Dedifferentiated amniotic fluid mesenchymal stem cell (primary cell): ENCODE measurements around the gene PCP2.

ENCODE experiments used
- DNase-seq: peaks from one replicate; pipeline ENCODE4 v3.0.0-alpha.2; 2016; ENCODE audit errors: extremely low spot score

PCP2 gene

DNA sequence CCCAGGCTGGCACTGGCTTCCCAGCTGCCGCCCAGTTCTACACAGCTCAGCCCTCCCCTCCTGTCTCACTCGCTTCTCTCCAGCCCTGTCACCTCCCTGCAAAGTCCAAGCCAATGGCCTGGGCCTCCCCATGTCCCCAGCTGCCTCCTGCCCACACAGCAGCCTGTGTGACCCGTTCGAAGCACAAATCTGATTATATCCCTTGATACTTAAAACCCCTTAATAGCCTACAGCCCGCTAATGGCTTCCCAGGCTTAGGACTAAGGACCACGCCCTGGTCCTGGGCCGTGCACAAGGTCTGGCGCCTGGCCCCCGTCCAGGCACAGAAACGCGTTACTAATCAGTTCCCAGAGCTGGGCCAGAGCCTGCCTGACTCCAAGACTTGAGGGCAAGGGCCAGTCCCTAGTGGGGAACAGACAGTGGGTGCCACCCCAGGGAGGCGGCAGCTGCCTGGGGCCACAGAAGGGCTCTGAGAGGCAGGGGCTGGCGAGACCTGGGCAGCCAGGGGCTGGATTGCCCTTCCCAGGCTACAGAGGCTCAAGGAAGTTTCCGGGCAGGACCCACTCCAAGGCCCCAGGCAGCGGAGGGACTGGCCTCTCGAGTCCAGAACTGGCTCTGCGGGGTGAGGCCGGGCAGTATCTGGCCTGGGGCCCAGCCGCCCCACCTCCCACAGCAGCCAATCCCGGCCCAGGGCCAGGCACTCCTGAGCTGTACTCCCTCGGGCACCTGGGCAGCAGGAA lies 14.6 kb downstream of the PCP2 start:
- DNase-seq = no peak

DNA sequence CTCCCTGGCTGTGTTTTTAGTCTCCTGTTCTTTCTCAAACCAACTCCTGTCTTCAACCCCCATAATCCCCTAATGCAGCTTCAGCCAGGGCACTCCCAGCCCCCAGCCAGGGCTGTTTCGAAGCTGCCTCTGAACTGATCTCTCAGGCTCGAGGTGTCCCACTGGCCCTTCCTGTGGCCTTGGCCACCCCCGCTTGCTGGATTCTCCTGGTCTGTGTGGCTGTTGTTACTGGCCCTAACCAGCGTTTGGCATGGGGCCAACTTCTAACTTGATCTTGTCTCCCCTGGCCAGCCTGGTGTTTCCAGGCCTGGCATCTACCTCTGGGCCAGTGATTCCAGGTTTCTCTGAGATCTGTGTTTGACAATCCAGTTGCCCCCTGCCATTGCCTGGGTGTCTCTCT lies 15.2 kb downstream of the PCP2 start:
- DNase-seq = no peak

DNA sequence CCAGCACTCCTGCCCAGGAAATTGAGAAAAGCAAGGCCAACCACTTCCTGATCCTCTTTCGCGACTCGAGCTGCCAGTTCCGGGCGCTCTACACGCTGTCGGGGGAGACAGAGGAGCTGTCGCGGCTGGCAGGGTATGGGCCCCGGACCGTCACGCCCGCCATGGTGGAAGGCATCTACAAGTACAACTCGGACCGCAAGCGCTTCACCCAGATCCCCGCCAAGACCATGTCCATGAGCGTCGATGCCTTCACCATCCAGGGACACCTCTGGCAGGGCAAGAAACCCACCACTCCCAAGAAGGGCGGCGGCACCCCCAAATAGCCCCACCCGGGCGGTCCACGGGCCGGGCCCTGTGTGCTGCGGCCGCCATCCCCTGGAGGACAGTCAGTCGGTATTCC lies 15.8 kb downstream of the PCP2 start:
- DNase-seq = no peak

DNA sequence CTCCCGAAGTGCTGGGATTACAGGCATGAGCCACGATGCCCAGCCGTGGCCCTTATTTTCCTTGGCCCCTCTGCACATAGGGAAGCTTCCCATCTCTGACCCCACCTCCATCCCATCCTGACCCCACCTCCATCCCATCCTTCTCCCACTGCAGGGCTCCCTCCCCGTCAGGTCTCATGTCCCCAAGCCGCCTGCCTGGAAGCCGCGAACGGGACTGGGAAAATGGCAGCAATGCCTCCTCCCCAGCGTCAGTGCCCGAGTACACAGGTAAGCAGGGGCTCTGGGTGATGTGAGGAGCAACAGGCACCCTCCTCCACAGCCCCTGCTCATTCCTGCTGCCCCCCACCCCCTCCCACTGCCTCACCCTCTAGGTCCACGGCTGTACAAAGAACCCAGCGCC lies 16.3 kb downstream of the PCP2 start:
- DNase-seq = no peak

DNA sequence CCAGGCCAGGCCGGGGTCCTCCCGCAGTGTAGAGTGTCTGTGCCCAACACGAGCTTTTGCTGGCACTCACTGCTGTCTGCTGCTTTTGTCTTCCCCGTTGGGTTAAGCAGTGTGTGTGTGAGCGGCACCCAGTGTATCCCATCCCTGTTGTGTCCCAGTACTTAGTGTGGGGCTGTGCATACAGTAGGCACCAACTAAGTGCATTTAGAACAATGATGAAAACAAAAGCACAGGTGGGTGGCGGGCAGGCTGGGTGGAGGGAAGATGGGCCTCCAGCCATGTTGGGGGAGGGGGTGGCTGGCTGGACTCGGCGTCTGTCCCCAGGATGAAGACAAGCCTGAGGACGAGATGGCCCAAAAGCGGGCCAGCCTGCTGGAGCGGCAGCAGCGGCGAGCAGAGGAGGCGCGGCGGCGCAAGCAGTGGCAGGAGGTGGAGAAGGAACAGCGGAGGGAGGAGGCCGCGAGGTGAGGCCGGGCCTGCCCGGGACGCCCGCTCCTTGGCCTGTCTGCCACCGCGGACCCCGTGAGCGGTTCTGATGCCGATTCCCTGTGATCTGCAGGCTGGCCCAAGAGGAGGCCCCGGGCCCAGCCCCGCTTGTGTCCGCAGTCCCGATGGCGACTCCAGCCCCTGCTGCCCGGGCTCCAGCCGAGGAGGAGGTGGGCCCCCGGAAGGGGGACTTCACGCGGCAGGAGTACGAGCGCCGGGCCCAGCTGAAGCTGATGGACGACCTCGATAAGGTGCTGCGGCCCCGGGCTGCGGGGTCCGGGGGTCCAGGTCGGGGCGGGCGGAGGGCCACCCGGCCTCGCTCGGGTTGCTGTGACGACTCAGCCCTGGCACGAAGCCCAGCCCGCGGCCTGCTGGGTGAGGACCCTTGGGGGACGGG lies 18.4 kb downstream of the PCP2 start:
- no peak for DNase-seq

DNA sequence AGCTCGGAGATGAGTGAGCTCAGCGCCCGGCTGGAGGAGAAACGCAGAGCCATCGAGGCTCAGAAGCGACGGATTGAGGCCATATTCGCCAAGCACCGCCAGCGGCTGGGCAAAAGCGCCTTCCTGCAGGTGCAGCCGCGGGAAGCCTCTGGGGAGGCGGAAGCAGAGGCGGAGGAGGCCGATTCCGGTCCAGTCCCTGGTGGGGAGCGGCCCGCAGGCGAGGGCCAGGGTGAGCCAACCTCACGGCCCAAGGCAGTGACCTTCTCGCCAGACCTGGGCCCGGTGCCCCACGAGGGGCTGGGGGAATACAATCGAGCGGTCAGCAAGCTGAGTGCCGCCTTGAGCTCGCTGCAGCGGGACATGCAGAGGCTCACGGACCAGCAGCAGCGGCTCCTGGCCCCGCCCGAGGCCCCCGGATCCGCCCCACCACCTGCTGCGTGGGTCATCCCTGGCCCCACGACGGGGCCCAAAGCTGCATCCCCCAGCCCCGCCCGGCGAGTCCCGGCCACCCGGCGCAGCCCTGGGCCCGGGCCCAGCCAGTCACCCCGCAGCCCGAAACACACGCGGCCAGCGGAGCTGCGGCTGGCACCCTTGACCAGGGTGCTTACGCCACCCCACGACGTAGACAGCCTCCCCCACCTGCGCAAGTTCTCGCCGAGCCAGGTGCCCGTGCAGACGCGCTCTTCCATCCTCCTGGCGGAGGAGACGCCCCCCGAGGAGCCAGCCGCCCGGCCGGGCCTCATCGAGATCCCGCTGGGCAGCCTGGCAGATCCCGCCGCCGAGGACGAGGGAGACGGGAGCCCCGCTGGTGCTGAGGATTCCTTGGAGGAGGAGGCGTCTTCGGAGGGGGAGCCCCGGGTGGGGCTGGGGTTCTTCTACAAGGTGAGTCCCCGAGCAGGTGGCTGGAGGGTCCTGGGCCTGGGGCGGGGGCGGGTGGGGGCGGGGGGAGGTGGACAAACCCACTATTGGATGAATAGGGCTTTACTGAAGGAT lies 20.9 kb downstream of the PCP2 start:
- DNase-seq = no peak

DNA sequence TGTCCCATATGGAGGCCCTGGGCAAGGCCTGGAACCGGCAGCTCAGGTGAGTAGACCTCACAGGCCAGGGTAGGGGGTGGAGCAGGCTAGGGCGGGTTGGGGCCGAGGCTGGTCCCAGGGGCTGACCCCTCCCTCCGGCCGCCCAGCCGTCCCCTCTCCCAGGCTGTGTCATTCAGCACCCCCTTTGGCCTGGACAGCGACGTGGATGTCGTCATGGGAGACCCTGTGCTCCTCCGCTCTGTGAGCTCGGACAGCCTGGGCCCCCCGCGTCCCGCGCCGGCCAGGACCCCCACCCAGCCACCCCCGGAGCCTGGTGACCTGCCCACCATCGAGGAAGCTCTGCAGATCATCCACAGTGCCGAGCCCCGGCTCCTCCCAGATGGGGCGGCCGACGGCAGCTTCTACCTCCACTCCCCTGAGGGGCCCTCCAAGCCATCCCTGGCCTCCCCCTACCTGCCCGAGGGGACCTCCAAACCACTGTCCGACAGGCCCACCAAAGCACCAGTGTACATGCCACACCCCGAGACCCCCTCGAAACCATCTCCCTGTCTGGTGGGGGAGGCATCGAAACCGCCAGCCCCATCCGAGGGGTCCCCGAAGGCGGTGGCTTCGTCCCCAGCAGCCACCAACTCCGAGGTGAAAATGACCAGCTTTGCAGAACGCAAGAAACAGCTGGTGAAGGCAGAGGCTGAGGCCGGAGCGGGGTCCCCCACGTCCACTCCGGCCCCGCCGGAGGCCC lies 21.8 kb downstream of the PCP2 start:
- DNase-seq = no peak

DNA sequence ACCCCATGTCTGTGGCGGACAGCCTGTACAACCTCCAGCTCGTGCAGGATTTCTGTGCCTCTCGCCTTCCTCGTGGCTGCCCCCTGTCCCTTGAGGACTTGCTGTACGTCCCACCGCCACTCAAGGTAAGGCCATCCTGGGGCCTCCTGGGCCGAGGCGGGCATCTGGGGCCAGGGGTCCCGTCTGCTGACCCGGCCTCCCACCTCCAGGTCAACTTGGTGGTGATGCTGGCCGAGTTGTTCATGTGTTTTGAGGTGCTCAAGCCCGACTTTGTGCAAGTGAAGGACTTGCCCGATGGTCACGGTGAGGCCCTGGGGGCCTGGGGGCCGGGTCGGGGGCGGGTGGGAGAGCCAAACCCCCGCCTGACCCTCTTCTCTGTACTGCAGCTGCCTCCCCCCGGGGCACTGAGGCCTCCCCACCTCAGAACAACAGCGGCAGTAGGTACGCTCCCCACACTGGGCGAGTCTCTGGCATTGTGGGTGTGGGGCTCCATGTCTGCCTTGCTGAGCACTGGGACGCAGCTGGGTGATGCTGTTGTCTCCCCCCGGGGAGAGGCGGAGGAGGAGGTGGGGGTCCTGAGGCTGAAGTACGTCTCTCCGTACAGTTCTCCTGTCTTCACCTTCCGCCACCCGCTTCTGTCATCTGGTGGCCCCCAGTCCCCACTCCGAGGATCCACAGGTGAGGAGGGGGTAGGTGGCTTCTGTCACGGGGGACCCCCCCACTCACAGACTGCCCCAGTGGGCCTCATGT lies 22.9 kb downstream of the PCP2 start:
- no peak for DNase-seq

DNA sequence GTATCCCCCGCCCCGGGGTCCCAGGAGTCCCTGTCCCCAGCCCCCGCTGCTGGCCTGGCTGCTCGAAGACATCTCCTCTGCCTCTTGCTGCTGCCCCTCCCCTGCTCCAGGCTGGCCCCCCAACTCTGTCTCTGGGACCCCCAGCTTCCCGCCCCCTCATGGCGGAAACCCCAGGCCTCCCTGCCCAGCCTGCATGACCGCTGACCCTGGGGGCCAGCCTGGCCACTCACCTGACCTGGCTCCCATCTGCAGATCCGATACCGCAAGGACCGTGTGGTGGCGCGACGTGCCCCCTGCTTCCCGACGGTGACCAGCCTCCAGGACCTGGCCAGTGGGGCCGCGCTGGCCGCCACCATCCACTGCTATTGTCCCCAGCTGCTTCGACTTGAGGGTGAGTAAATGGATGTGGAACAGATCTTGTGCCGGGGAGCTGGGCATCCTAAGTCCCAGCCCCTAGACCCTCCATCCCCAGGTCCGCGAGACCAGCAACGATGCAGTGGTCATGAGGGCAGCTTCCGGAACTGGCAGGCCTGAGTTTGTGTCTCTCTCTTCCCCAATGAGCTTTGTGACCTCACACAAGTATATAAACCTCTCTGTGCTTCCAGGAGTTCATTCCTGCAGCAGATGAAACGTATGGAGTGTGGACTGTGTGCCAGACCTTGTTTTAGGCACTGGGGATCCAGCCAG lies 25.5 kb downstream of the PCP2 start:
- no peak for DNase-seq

DNA sequence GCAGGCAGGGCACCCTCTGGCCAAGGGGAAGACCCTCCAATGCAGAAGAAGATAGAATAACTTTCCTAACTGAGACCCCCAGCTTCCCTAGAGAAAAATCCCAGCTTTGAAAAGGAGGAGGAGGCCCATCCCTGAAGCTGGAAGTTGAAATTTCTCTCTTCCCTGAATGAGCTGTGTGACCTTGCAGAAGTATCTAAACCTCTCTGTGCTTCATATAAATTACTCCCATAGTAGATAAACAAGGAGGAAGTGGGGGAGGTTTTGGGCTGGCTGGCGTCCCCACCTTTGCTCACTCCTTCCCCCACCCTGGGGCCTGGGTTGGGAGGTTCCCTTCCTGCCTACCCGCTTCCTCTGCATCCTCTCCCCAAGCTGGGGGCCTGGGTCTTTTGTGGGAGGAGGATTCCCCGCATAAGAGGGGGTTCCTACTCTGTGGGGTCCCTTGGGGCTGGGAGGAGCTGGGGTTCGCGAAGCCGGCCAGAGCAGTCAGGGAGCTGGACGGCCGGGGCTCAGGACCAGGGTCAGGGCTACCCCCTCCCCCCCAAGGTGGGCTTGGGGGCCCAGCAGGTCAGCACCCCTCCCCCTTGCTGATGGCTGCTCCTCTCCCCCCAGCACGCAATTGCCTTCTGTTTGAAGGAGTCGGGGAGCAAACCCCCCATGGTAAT lies 26.2 kb downstream of the PCP2 start:
- no peak for DNase-seq

DNA sequence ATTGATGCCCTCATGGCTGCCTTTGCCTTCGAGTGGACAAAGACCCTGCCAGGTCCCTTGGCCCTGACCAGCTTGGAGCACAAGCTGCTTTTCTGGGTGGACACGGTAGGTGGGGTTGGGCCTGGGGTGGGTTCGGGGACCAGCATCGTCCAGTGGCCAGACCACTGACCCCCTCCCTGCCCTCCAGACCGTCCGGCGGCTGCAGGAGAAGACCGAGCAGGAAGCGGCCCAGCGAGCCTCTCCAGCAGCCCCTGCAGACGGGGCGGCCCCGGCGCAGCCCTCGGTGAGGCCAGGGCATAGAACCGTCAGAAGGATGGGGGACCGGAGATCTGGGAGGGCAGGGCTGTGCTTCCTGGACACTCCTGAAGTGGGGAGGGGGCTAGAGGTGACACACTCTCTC lies 27.2 kb downstream of the PCP2 start:
- DNase-seq = no peak

DNA sequence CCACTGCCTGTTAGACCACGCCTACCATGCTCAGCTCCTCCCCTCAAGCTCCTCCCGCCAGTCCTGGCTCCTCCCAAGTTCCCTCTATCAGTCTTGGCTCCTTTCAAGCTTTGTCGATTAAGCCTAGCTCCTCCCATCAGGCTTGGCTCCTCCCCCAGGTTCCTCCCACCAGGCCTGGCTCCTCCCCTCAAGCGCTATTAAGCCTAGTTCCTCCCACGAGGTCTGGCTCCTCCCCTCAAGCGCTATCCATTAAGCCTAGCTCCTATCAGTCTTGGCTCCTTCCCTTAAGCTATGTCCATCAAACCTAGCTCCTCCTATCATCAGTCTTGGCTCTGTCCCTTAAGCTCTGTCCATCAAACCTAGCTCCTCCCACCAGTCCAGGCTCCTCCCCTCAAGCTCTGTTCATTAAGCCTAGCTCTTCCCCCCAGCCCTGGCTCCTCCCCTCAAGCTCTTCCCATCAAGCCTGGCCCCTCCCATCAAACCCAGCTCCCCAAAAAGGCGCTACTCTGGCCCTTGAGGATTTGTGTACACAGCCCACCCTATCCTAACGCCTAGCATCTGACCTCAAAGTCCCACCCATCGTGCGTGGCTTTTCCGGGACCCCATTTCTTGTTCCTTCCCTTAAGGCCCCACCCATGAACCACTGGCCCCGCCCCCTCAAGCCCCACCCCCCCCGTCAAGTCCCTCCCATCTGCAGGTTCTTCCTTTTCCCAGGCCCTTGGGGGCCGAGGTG lies 27.9 kb downstream of the PCP2 start:
- no peak for DNase-seq

DNA sequence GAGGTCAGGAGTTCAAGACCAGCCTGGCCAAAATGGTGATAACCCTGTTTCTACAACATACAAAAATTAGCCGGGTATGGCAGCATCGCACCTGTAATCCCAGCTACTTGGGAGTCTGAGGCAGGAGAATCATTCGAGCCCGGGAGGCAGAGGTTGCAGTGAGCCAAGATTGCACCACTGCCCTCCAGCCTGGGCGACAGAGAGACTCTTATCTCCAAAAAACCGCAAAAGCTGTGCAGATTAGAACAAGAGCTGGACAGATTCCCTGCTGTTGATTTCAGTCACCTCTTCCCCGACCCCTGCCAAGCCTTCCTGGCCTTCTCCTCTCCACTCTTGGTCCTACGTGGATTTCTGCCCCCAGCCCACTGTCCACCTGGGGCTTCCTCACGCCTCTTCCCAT lies 29.6 kb downstream of the PCP2 start:
- no peak for DNase-seq

DNA sequence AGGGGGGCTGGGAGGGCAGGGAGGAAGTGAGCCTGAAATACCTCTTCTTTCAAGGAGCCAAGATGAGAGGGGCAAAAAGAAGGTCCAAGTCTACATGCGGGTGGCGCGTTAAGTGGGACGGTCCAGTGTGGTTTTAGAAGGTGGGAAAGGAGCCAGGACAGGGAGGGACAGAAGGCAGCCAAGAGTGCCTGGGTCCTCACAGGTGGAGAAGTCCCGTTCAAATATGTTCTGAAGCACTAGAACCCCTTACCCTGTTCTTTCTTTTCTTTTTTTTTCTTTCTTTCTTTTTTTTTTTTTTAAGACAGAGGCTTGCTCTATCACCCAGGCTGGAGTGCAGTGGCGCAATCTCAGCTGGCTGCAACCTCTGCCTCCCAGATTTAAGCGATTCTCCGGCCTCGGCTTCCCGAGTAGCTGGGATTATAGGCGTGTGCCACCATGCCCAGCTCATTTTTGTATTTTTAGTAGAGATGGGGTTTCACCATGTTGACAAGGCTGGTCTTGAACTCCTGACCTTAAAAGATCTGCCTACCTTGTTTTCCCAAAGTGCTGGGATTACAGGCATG lies 30.5 kb downstream of the PCP2 start:
- DNase-seq = no peak

DNA sequence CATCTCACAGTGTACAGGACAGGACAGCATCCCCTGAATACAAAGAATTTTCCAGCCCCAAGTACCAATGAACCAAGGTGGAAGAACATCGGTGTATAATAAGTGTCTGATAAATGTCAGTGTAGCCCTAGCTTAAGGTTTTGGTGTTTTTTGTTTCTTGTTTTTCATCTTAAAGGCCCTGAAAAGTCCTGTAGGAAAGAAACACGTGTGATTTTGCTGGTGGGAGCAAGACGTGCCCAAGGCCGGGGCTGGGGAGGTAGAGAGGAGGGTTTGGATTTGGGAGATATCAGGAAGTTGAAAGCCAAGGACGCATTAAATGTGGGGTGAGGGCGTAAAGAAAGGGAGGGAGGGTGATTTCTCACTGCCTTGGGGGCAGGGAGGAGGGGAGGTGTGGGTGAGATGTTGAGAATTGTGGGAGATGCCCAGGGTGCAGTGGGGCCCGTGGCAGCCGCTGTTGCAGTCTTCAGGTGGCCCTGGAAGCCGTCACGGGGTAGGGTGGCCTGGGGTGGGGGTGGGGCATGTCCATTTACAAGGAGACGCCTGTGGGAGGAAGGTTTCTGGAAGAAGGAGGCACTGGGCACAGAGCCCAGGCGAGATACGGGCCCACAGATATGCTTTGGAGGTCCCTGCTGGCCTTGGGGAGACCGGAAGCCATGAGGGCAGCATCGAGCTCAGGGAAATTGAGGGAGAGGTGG lies 31.1 kb downstream of the PCP2 start:
- no peak for DNase-seq

DNA sequence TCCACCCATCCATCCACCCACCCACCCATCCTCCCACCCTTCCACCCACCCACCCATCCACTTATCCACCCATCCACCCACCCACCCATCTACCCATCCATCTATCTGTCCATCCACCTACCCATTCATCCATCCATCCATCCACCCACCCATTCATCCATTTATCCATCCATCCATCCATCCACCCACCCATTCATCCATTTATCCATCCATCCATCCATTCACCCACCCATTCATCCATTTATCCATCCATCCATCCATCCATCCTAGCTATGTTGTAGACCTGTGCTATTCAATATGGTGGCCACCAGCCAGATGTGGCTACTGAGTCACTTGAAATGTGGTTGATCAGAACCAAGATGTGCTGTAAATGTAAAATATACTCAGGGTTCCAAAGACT lies 32.8 kb downstream of the PCP2 start:
- DNase-seq = no peak

DNA sequence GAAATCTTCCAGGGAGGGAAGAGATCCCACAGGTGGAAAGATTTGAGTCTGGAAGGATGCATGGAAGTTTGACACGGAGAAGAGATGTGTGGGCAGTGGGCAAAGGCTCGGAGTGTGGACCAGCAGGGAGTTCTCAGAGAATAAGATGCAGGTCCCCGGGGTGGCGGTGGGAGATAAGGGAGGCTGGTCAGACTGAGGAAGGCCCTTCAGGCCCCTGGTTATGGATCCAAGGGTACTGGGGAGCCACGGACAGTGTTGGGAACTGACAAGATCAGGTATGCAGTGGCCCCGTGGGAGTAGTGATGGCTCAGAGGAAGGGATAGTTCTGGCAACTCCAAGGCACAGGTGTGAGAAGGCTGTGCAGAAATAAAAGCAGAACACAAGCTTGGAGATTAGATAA lies 35.3 kb downstream of the PCP2 start:
- DNase-seq = no peak

DNA sequence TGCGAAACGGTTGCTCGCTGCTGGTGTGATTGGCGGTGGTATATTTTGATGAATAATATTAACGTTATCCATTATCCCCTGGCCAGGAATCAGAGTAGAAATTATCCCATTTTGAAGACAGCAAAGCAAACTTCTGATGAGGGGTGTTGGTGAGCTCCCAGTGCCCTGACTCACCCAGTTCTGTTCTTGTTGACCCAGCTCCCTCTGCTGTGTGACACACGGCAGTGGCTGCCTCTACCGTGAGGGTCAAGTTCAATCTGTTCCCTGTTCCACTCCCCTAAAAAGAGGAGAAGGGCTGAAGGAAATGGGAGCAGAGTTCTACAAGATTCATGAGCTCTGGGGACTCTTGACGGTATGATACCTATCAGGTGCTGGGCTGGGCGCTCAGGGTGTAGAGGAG lies 35.8 kb downstream of the PCP2 start:
- no peak for DNase-seq
